Ureter (tissue), 1 donor: ENCODE results near the gene THRB. TPM values are rescaled to one million over a fixed set of nuclear protein-coding genes. Genes with fewer than 3 reads are reported as not detected.

Experiments used
- DNase-seq: peaks from one replicate; pipeline ENCODE4 v3.0.0-alpha.2; 2020; ENCODE audit warnings: low spot score
- total RNA-seq: library from RNA; stranded (reverse); gene quantifications from one replicate; pipeline ENCODE4 v1.2.4, GENCODE V29; 2023
- donor health status: DM: yes; HTN: yes; CAD: no.

Gene THRB
- total RNA-seq, 1 donor from 2014 or later, result 36.8 TPM

DNA sequence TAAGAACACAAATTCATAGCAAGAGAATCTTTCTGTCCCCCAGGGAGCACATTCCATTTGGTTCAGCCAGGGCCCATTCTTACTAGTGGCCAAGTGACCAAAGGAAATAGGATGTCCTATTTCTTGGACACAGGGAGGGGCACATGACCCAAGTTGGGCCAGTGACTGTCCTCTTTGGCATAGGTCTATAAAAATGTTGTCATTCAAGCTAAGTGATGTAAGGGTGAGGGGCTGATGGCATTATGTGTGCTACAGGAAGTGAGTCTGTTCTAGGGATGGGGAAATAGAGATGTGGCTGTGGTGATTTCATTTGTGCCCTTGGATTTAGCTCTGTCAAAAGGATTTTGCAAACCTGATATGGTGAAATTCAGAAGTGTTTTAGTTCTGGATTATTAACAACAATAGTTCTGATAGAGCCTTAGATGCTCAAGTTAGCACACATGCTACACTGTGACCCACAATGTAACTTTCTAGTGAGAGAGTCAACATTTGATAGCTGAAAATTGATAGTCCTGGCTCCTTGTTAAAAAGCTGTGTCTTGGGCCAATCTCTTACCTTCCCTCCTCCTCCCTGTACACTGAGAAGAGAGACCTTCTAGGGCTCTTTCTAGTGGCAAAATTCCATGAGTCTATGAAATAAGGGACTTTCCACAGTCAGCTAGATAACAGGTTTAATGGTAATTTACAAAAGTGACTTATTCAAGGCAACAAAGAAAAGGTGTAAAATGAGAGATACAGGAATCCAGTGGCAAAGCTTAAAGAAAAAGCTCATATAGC lies 117.2 kb downstream of the THRB start:
- no peak for DNase-seq

DNA sequence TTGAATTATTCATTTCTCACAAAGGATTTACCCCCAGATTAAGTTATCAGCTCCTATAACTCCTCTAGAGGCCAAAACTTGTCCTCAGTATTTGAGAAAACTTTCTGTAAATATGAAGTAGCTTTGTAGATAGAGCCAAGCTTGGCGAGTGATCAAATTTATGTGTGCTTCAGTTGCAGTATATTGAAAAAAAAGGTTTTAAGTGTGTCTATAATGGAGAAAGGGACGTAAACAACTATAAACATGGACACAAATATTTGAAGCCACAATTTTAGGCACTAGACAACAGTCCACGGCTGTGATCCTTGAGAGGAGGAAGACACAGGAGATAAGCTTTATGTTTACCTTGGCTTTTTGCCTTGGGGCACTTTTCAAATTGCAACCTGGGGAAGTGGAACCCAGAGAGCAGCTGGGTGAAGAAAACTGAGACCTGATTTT lies 118.7 kb downstream of the THRB start:
- DNase-seq, result no peak

DNA sequence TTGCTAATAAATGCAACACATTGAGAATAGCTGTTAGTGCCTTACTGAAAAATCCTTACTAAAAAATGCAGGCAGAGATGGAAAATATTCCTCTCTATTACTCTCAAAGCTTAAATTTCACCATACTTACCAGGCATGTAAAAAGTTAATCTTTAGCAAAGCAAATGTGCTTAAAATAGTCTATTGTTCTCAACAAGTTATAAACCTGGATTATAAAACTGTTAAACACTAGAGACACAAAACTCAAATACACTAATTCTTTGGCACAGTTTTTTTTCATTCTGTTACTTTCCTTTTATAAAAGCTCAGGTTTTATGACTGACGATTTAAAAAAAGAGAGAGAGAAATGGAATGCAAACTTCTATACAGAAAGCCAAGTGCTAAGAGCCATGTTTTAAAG lies 119.8 kb downstream of the THRB start:
- no peak for DNase-seq

DNA sequence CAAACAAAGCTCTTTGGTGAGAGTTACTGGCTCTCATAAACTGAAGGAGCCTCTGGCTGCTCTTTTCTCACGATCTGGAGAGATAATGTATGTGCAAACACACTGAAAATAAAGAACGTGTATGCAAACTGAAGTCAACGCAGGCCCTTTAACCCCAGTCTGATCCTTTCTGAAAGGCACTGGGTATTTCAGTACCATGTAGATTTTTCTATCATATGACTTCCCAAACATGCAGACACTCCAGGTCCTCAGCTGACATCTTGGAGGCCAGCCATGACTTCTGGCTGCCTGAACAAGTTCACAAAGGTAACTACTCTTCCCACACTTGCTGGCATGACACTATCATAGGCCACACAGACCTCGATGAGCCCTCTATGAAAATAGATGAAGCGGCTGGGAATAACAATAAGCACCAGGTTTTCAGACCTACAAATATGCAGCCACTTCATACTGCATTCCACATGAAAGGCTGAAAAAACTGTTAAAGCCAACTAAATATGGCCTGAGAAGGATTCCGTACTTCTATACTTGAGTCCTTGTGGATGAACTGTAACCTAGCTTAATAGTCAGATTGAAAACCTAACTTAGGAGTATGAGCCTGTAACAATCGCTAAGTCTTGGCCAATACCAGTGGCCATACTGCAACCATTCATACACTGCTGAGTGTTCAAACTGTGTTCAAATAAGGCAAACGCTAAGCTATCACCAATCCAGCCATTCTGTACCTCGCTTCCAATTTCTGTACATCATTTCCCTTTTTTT lies 121.3 kb downstream of the THRB start:
- DNase-seq, result peak; percentile 58

DNA sequence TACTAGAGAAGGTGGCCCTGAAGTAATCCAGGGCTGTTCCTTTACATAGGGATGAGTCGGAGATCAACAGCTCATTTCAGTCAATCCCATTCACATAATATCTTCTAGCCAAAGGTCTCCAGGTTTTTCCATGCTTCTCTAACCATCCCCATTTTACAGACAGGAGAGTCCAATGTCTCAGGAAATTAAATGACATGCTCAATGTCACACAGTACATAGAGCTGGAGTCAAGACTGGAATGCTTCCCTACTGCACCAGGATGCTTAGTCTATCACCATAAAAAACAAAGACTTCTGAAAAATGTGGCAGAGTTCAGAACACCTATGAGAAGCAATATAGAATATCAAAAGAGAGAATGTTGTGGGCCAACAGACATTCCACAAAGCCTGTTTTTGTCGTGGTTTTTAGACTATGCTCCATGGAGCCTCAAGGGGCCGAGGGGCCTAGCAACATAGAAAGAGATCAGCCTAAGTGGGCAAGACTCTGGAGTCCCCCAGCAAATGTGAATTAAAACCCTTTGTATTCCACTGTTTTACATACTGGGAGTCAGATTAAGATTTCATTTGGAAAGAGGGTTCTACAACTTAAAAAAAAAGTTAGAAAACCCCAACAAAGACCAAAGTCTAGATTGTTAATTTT lies 122.0 kb downstream of the THRB start:
- DNase-seq, result no peak

DNA sequence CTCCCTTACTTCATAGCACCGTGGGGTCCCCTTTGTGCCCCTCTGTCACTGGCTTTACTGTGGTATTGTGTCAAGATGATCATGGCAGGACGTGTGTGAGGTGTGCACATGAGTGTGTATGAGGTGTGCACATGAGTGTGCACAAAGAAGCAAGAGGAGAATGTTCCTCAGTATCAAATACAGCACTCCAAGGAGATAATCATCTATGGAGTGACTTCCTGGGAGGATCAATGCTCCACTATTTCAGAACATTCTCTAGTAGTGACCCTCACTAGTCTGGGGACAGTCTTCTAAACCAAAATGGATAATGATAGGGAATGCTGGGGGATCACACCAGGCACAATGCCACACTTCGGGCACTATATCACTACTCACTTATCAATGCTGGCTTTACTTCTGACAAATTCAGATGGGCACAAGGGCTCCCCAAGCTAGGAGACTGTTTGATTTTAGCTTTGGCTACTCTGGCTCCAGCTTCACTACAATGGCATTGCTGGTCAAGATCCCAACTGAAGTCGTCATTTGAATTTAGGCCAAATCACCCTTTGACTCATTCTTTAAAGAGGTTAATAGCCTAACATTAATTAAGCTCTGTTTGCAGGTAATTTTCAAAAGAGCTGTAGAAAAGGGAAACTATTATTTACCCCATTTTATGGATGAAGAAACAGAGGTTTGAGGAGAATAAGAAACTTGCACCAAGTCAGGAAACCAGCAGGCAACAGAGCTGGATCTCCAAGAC lies 124.1 kb downstream of the THRB start:
- DNase-seq, result no peak

DNA sequence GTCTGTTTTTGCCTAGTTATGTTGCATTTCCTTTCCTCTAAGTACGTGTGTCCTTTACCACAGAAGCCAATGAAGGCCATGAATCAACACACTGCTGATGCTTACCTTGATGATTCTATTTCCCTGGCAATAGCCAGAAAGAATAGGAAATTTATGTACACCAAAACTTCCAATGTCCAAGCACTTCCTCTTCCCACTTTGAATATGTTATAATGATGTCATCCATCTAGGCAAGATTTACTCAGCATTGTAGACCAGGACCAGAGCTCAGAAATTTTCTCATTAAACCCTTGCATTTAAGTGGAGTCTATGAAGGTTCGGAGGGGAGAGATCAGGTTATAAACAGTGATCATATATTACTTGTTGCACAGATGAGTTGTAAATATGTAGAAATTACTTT lies 126.0 kb downstream of the THRB start:
- no peak for DNase-seq

DNA sequence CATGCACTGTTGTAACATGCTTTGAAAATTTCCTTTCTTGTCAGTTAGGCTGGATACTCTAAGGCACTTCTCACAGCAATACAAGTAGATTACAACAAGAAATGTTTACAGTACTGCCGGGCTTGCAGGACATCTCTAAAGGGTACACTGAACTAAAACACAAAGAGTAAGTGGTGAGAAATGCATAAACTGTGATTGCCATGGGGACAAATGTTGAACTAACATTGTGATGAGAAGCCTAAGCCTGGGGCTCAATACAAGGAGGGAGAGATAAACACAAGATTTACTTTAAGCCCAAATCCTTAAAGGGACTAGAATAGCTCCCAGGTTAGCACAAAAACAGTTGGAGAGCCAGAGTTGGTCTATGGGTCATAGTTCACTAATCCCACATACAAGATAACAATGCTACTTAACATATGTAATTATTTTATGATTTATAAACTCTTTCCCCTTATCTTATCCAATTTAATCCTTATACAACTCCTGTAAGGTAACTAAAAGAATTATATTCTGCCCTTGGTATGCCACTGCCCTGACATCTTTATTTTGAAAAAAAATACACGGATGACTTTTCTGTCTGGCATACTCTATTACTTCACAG lies 126.9 kb downstream of the THRB start:
- DNase-seq, result no peak

DNA sequence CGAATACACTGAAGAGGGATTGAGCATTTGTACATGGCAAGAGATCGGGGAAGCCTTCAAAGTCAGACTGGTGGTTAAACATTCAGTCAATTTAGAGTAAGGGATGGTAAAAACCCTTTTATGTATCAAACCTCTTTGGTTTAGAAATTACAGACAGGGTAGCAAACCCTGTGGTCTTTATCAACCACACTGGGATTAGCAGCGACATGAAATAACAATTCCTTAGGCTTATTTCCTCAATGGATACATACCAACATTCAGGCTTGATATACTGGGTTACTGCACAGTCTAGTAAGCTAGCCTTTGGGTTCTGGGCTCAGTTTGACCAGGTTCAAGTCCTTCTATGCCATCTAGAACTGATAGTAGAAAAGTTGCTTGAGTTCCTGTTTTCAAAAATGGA lies 127.4 kb downstream of the THRB start:
- no peak for DNase-seq

DNA sequence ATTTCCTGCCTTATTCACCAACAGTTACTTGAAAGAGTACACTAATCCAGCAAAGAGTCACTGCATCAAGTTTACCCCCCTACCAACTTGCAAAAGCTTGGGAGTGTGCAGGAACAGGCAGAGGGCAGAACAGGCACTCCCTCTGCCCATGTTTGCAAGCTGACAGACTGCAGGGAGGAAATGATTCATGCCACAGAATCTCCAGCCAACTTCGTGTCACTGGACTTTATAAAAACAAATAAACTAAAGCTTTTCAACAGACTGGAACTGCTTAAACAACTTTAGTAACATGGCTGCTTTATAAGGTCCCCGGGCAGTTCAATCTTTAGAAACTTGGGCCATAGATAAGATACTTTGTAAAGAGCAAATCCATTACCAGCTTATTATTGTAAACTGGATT lies 129.5 kb downstream of the THRB start:
- peak; percentile 79 for DNase-seq

DNA sequence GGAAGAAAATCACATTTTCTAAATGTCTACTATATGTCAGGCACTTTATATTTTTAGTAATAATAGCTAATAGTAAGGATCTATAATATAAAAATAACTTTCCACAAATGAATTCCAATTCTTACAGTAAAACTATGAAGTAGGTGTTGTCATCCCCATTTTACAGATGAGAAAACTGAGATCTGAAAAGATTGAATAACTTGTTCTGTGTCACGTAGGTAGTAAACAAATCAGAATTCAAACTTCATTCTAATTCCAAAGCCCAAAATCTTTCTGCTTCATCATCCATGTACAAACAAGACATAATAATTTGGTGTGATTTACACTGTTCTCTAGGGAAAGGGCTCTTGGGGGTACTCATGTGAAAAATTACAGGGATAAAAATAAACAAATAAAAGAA lies 130.3 kb downstream of the THRB start:
- DNase-seq, result no peak

DNA sequence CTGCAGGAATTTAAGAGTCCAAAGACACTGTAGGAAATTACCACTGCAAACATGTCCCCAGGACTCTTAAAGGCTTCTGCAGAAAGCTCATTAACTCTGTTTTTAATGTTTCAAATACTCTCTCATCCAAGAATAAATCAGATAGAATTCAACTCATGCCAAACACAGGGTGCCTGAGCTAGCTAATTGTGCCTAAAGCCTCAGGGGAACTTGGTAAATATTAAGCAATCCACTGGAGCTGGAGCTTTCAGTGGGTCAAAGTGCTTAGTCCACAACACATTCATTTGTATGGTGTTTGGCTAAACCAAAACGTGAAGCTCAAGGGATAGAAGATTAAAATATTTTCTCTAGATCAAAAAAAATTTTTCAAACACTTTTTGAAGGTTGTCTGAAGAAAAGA lies 131.4 kb downstream of the THRB start:
- no peak for DNase-seq

DNA sequence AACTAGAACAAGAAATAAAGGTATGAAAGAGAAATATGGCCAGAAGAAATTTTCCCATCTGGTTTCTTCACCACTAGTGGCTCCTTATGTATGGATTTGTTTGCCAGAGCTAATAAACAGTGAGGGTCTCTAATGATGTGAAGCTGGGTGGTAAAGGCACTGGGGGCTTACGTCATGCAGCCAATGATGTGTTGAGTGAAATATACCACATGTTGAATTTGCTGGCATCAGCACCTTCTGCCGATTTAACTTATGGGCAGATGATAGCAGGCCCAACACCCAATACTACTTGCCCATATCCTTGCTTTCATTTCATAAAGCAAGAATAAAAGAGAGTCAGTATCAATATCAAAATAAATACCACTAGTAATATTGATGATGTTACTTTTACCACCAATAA lies 133.0 kb downstream of the THRB start:
- DNase-seq, result no peak

DNA sequence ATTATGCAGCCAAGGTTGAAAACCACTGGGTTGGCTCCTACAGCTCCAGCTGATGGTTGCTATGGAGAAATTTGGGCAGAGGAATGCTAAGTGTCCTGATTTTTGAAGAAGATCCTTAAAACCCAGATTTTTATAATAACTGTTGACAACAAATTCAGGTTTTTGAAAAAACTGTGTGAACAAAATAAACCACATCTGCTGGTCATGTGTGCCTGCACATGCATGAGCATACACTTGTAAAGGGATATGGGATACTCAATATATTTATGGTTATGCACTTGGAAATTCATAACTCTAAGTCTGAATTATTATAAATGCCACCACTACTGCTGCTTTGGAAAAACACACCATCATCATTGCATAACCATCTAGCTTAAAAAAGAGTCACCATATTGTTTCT lies 133.7 kb downstream of the THRB start:
- no peak for DNase-seq

DNA sequence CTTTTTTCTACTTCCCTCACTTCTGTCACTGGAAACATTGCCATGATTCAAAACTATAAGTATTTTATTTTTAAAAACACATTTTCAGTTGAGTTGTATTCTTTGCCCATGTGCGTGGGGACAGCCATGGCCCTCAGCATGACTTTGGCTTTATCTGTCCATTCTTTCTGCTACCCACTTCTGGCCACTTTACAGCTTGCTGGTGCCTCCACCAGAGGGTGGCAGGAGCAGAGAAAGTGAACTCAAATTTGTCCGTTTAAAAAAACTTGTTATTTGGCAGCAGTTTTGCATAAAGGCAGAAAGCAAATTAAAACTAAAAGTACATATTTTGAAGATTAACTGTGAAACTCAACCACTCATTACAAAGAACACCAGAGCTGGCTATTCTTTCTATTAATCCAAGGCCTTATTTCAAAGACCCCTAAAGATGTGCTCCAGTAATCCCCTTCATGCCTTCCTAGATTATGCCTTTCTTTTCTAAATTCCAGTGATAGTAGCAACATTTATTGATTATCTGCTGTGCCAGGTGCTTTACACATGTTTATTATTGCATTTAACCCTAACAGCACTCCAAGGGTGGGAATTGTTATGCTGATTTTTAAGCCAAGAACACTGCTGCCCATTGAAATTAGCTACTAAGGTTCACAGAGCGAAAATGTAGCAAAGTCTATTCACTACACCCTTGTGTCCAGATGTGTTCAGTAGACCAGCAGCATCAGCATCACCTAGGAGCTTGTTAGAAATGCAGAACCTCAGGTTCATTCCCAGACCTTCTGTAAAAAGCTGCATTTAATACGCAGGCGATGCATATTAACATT lies 134.8 kb downstream of the THRB start:
- no peak for DNase-seq

DNA sequence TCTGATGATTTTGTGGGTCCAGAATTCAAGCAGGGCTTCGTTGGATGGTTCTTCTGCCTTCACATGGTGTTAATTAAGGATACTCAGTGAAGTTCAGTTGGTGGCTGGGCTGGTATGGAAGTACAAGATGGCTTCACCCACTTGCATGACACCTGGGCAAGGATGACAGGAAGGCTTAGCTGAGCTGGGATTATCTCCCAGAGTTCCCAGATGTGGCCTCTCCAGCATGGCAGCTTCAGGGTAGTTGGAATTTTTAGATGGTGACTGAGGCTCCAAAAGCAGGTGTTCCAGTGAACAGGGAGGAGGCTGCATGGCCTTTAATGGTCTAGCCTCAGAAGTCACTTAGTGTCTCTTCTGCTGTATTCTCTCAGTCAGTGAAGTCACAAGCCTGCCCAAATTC lies 135.5 kb downstream of the THRB start:
- no peak for DNase-seq

DNA sequence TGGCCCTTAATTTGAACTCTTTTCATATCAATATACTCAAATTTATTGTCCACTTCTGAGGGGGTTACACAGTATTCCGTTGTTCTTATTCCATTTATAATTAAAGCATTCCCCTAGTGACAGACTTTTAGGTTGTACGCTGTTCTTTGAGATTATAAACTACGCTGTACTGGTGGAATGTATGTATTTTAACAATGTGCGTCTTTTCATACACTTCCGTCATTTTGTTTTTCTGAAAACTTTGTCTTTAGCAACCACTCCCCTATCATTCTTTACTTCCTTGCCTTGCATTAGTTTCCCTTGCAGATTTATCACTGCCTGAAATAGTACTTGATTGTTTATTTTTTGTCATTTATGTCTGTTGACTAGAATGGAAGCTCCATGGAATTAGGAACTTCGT lies 137.0 kb downstream of the THRB start:
- DNase-seq, result no peak

DNA sequence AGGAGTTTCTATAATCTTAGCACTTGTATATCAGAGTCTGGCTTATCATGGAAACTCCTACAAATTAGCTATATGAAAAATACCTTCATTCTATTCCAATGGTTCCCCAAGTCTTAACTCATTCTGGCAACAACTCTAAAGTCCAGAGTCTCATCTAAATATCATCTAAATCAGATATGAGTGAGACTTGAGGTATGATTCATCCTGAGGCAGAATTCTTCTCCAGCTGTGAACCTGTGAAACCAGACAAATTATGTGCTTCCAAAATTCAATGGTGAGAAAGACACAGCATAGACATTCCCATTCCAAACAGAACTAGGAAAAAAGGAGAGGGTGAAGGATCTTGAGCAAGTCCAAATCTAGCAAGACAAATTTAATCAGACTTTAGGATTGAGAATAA lies 138.8 kb downstream of the THRB start:
- DNase-seq, result no peak

DNA sequence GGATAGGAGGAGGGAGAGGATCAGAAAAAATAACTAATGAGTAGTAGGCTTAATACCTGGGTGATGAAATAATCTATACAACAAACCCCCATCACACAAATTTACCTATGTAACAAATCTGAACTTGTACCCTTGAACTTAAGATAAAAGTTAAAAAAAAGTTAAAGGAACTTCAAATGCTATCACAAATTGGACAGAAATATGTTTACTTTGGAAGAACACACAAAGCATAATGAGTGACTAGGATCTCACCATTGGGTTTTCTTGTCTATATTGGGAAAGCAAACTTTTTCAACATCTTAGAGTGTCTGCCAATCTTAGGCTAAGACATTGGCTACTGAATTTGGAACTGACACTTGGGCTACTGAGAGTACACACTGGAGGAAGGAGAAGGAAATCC lies 140.4 kb downstream of the THRB start:
- DNase-seq, result no peak

DNA sequence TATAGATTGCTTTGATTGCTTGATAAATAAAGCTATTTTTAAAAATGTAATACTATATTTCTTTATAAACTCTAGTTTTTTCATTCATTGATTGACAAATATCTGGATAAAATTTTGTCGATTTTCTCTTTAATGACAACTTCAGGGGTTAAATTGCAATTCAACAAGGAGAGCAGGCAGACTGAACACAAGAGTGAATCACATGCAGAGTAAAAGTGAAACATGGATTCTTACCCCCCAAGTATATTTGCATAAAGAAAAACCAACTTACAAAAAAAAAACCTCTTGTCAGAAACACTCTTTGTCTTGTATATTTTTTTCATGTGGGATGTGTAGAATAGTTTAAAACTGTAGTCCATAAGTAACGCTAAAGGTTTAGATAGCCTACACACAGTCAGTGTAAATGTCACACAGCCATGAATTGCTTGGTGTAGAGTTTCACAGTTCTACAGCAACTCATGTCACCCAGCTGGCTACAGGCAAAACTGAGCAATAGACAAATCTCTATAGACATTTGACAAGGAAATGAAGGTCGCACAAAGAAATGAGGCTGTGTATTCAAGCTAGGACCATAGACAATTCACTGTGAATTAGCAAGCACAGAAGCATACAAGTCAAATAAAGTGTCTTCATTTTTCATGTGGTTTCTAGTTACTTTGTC lies 141.6 kb downstream of the THRB start:
- DNase-seq, result no peak
